CMK (cell line): ENCODE data around the gene TCF19.

ENCODE experiments used
- DNase-seq: peaks from one replicate; pipeline ENCODE4 v3.0.0-alpha.2; 2010; ENCODE audit warnings: low read depth

Gene TCF19

GRCh38 chr6:31210123-31210522, 51.7 kb downstream of the TCF19 start:
- no peak for DNase-seq

DNA sequence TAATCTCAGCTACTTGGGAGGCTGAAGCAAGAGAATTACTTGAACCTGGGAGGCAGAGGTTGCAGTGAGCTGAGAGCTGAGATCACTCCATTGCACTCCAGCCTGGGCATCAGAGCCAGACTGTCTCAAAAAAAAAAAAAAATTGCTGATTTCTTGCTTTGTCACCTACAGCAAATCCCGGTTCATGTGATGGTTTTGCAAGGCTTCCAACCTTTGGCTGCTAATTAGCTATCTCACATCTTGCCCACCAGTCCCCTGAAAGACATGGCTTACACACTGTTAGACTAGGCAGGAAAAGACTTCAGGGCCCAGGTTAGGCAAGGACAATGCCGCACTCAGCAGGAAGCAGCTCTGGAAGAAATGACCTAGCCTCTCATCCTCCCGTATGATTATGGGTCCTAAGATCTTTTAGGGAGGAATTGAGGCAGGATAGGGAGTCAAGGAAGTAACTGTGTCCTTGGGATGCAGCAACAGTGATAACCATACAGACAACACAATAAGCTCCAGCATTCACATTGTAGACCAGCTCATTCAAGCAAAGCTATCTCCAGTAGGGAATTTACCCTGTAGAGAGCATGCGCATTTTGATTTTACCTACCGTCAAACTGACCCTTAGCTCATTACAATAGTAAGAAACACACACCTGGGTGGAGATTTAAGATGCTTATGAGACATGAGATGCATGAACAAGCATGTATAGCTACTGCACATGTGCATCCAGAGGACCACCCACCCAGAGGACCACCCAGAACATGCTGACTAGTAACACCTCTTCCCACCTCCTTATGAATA, 52.5 kb downstream of the TCF19 start:
- no peak for DNase-seq
